T-cell (primary cell): ENCODE measurements around the gene NCAPD2. TPM values are rescaled to one million over a fixed set of nuclear protein-coding genes. Genes with fewer than 3 reads are reported as not detected.
A peak's percentile ranks its signal among the peaks of the same experiment; 100 is the strongest.
"Not testable (repeated sequence)": the region's sequence is repeated elsewhere in the genome, so short reads cannot be mapped to it uniquely, and the experiment has no call there.

ENCODE experiments used
- ATAC-seq, 4 experiments: fragments of 200-7000 bp in 3 of 4; fragments of 150-1000 bp in 1 of 4; cut with Tn5 transposase; replicated peaks in 1 of 4; 1 replicate in 3 of 4; 2 replicates in 1 of 4; pipeline ENCODE4 v1.10.0; 2021; ENCODE audit warnings: moderate library complexity in 3 of 4, mild to moderate bottlenecking in 2 of 4, moderate number of reproducible peaks in 1 of 4
- CTCF ChIA-PET, 2 donors: fragments of 300-600 bp; sonication (Branson Sonifier 250); formaldehyde crosslinking; loops; one replicate each; lab custom pipeline; 2022; ENCODE audit warnings: antibody characterized with exemption in 2 of 2; lab: Charles Lee
- POLR2A ChIA-PET, 2 donors: fragments of 300-600 bp; sonication (Branson Sonifier 250); formaldehyde crosslinking; loops; one replicate each; lab custom pipeline; 2022; ENCODE audit warnings: antibody characterized with exemption in 2 of 2; lab: Charles Lee
- DNase-seq, 35 experiments: peaks; one replicate each; pipeline versions ENCODE4 v3.0.0 to v3.0.0-alpha.2; 2013 to 2023
- H3K27ac ChIP-seq: one replicate; pipeline ENCODE4 v1.5.1; 2013; ENCODE audit warnings: low read length
- H3K27me3 ChIP-seq, 2 experiments: replicated peaks in 1 of 2; 1 replicate in 1 of 2; 2 replicates in 1 of 2; pipeline versions ENCODE4 v1.6.1 to v1.7.0; 2013; ENCODE audit warnings: low read length in 1 of 2, mixed read lengths in 1 of 2; ENCODE audit not compliant: control insufficient read depth in 2 of 2, insufficient read depth in 2 of 2; ENCODE audit errors: extremely low read depth in 1 of 2
- H3K36me3 ChIP-seq, 2 donors: 1 replicate in 1 of 2; 2 replicates in 1 of 2; pipeline versions ENCODE4 v1.6.1 to v1.7.0; 2013; ENCODE audit warnings: low read length in 1 of 2; ENCODE audit not compliant: control insufficient read depth in 2 of 2, insufficient read depth in 1 of 2; ENCODE audit errors: extremely low read depth in 1 of 2
- H3K4me1 ChIP-seq, 2 experiments: 1 replicate in 1 of 2; 2 replicates in 1 of 2; pipeline versions ENCODE4 v1.6.1 to v1.7.0; 2013; ENCODE audit warnings: low read length in 2 of 2, mixed read lengths in 1 of 2; ENCODE audit not compliant: insufficient read depth in 2 of 2, control insufficient read depth in 1 of 2; ENCODE audit errors: extremely low read depth in 1 of 2
- H3K4me3 ChIP-seq, 2 donors: 1 replicate in 1 of 2; 2 replicates in 1 of 2; pipeline versions ENCODE4 v1.5.1 to v1.7.0; 2013; ENCODE audit warnings: mild to moderate bottlenecking in 2 of 2, low read length in 1 of 2, moderate library complexity in 1 of 2; ENCODE audit not compliant: control insufficient read depth in 1 of 2; ENCODE audit errors: extremely low read depth in 1 of 2
- H3K9me3 ChIP-seq: 2 replicates; pipeline ENCODE4 v1.7.0; 2013
- H3K27ac Mint-ChIP-seq, 2 donors: one replicate each; pipeline ENCODE4 v1.8.0; 2020 to 2021; ENCODE audit warnings: mild to moderate bottlenecking in 2 of 2, mixed read lengths in 2 of 2
- H3K27me3 Mint-ChIP-seq, 2 donors: one replicate each; pipeline ENCODE4 v1.8.0; 2021 to 2022; ENCODE audit warnings: mixed read lengths in 2 of 2
- H3K36me3 Mint-ChIP-seq: one replicate; pipeline ENCODE4 v1.8.0; 2021; ENCODE audit warnings: mixed read lengths
- H3K4me1 Mint-ChIP-seq, 3 donors: one replicate each; pipeline ENCODE4 v1.8.0; 2020 to 2022; ENCODE audit warnings: mixed read lengths in 3 of 3, mild to moderate bottlenecking in 1 of 3
- H3K4me3 Mint-ChIP-seq, 3 donors: one replicate each; pipeline ENCODE4 v1.8.0; 2020 to 2022; ENCODE audit warnings: mild to moderate bottlenecking in 3 of 3, mixed read lengths in 3 of 3, moderate library complexity in 3 of 3
- H3K9me3 Mint-ChIP-seq, 3 donors: one replicate each; pipeline ENCODE4 v1.8.0; 2020 to 2022; ENCODE audit warnings: mixed read lengths in 3 of 3
- WGBS: methylation state at CpG from one replicate; pipeline ENCODE4 v1.1.5; 2013; ENCODE audit warnings: missing lambda C conversion rate; ENCODE audit not compliant: insufficient coverage; 5-methylcytosine and 5-hydroxymethylcytosine counted together
- total RNA-seq, 35 experiments: library from RNA in 6 of 35; stranded (reverse) in 6 of 35; fragments of 120-200 nt in 1 of 35; gene quantifications; one replicate each; pipeline versions ENCODE4 v1.2.1 to v1.2.4 and lab custom pipeline; 2013 to 2026

Gene NCAPD2
- total RNA-seq, 5 donors from 2014 or later (not counting 1 experiment from before 2014, with no cell fraction given), result 32.8 to 43.8 (median 40.7) TPM

DNA sequence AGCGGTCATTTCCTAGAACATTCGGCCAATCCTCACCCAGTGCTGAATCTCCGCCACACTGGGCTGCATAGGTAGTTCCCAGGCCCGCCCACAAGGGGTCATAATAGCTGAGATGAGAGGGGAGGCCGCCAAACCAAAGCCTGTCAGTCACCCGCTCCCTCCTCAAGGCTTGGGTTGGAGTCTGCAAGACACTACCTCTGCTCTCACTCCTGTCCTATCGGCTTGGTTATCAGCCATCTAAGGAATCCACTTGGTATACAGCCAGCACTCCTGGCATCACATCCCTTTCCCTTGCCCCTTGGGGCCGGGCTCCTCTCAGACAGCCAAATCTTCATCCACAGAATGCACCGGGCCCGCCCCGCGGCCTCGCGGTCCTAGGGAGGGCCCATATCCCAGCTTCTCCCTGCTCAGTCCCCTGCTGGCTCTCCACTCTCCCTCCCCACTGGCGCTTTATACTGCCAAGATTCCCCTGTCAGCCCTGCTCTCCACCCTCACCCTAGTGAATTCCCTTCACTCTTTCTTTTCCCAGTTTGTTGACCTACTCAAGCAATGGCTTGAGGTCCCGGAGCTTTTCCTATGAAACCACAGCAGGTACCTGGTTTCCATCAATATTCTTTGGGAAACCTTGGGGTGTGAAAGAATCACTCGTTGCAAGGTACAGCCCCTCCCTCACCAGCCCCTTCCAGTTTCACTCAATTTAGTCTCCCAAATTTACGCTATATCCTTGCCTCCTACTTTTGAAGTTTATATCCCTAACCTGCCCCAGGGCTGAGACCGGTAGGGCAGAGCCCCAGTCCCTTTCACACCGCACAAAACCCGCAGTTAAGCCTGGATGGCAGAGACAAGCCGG, 60.5 kb downstream of the NCAPD2 start:
- Histone ChIP-seq H3K36me3 (peaks cover 0 to 42% of the 10 kb centered on the region in 2 donors), H3K27ac (no peak overlapping the region), H3K4me3 (peak overlapping the region; percentile 70 to 81), H3K9me3 (no peaks in the 10 kb centered on the region), H3K27me3 (no peaks in the 10 kb centered on the region), H3K4me1 (peaks cover 15 to 69% of the 10 kb centered on the region in 2 experiments)
- Mint-ChIP-seq H3K27me3 (no peaks in the 10 kb centered on the region), H3K4me1 (peaks cover 50 to 59% (median 50%) of the 10 kb centered on the region in 3 donors), H3K4me3 (peak overlapping the region; percentile 89 to 93 (median 90)), H3K36me3 (peaks cover under 1% of the 10 kb centered on the region), H3K9me3 (no peaks in the 10 kb centered on the region), H3K27ac (peak overlapping the region; percentile 75 to 84)
- DNase-seq, result peak in 34 of 35 experiments; percentile 32 to 79 (median 59)
- WGBS, result 46% methylated on average over 16 of the region's 22 CpGs
- ATAC-seq, result peak; percentile 46 to 61 (median 58)
- ChIA-PET POLR2A (no interaction called here), CTCF (interaction anchor here (0.6 to 2.6 kb wide), 5 partner anchors 14 to 224 kb away, joined by 3 to 13 read pairs (median 5); partner anchors contain the start of gene NOP2 (in 1 of the 2))

- DNase-seq, result no peak
- ChIA-PET POLR2A (no interaction called here), CTCF (interaction anchor here (0.7 to 1.4 kb wide), 2 partner anchors 13 to 132 kb away, joined by 3 to 5 read pairs; partner anchors contain the start of gene NOP2 (in 1 of the 2))
- peaks cover 48 to 61% (median 50%) of the 10 kb centered on the region in 3 donors for H3K4me1 Mint-ChIP-seq
- peak overlapping the region; percentile 70 to 81 for H3K4me3 ChIP-seq
- peak in 2 of 4 experiments; percentile 3 to 16 for ATAC-seq
- peak overlapping the region; percentile 36 to 75 for H3K27ac Mint-ChIP-seq
- no peak overlapping the region for H3K27ac ChIP-seq
- H3K36me3 Mint-ChIP-seq, result peaks cover 9% of the 10 kb centered on the region
- H3K27me3 ChIP-seq, result no peaks in the 10 kb centered on the region
- peak overlapping the region; percentile 89 to 93 (median 91) for H3K4me3 Mint-ChIP-seq
- H3K9me3 ChIP-seq, result no peaks in the 10 kb centered on the region
- WGBS, result 4% methylated on average over 59 of the region's 61 CpGs
- H3K4me1 ChIP-seq, result peaks cover 15 to 66% of the 10 kb centered on the region in 2 experiments
- H3K27me3 Mint-ChIP-seq, result no peaks in the 10 kb centered on the region
- peaks cover 5 to 42% of the 10 kb centered on the region in 2 donors for H3K36me3 ChIP-seq
- H3K9me3 Mint-ChIP-seq, result no peaks in the 10 kb centered on the region
These were observed 61.3 kb downstream of the NCAPD2 start for GRCh38 chr12:6555018-6555691.

DNA sequence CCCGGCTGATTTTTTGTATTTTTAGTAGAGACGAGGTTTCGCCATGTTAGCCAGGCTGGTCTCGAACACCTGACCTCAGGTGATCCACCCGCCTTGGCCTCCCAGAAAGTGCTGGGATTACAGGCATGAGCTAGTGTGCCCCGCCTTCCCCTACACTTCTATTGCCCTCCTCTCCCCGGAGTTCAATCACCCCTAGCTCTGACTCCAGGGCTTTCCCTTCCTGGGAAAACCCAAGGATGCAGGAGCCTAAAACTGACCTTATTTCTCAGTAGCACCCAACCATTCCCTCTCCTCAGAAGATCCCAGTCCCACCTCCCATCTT, 62.6 kb downstream of the NCAPD2 start:
- WGBS, result 81% methylated on average over 3 of the region's 7 CpGs
- Mint-ChIP-seq H3K4me1 (peaks cover 46 to 58% (median 46%) of the 10 kb centered on the region in 3 donors), H3K36me3 (peaks cover 18% of the 10 kb centered on the region), H3K27ac (peak overlapping the region; percentile 78), H3K4me3 (peak overlapping the region; percentile 88 to 93 (median 91))
- not testable (repeated sequence) for ATAC-seq, DNase-seq, H3K9me3 Mint-ChIP-seq, H3K27me3 Mint-ChIP-seq, H3K27me3 ChIP-seq, H3K9me3 ChIP-seq, H3K27ac ChIP-seq
- CTCF ChIA-PET, result interaction anchor here (0.6 to 1.2 kb wide), 3 partner anchors 24 to 211 kb away, joined by 3 to 7 read pairs (median 4); no protein-coding TSS in a partner anchor
- POLR2A ChIA-PET, result interaction anchor here in 1 of 2 donors (0.7 kb wide), 1 partner anchor 17 kb away, joined by 6 read pairs; no protein-coding TSS in a partner anchor
- Histone ChIP-seq H3K36me3 (peaks cover 5 to 43% of the 10 kb centered on the region in 2 donors), H3K4me1 (peaks cover 15 to 57% of the 10 kb centered on the region in 2 experiments), H3K4me3 (peak overlapping the region in 1 of 2 donors; percentile 70)

DNA sequence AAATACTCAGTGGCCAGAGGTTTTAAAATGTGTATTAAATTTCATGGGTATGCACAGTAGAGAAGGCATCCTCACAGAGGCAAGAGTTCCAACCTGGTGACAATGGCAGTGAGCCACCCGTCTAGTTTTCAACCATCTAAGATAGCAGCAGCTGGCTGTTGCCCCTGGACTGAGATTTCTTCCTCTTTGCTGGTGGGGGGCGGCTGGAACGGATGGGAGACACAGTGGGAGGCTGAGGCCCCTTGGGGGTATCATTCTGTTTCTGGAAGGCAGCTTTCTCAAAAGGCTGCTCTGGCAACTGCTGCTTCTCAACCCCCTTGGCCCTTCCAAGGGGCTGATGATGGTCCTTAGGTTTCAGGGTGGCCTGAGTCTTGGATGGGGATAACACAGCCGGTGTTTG, 63.0 kb downstream of the NCAPD2 start:
- no peaks in the 10 kb centered on the region for H3K9me3 Mint-ChIP-seq
- ChIA-PET POLR2A (interaction anchor here (0.6 to 0.7 kb wide), 2 partner anchors 17 to 39 kb away, joined by 3 to 6 read pairs; no protein-coding TSS in a partner anchor), CTCF (interaction anchor here (0.6 to 1.3 kb wide), 5 partner anchors 21 to 210 kb away, joined by 3 to 7 read pairs (median 4); partner anchors contain the start of gene ZNF384 (in 1 of the 2))
- H3K4me3 Mint-ChIP-seq, result peak overlapping the region; percentile 88 to 93 (median 91)
- no peak for DNase-seq
- peaks cover 22% of the 10 kb centered on the region for H3K36me3 Mint-ChIP-seq
- Histone ChIP-seq H3K27me3 (no peaks in the 10 kb centered on the region), H3K36me3 (peaks cover 5 to 43% of the 10 kb centered on the region in 2 donors), H3K4me3 (no peak overlapping the region), H3K4me1 (peaks cover 15 to 53% of the 10 kb centered on the region in 2 experiments), H3K9me3 (no peaks in the 10 kb centered on the region), H3K27ac (no peak overlapping the region)
- peaks cover 42 to 55% (median 45%) of the 10 kb centered on the region in 3 donors for H3K4me1 Mint-ChIP-seq
- no peak for ATAC-seq
- no peaks in the 10 kb centered on the region for H3K27me3 Mint-ChIP-seq
- peak overlapping the region; percentile 78 for H3K27ac Mint-ChIP-seq
- WGBS, result 100% methylated on average over 1 of the region's 4 CpGs

GRCh38 chr12:6558014-6558760, 64.3 kb downstream of the NCAPD2 start:
- not testable (repeated sequence) for H3K4me3 Mint-ChIP-seq, H3K9me3 ChIP-seq, H3K27me3 ChIP-seq, H3K9me3 Mint-ChIP-seq, H3K27ac ChIP-seq, H3K27me3 Mint-ChIP-seq, H3K4me3 ChIP-seq
- ATAC-seq (peak in 1 of 4 experiments; percentile 28), DNase-seq (peak in 24 of 35 experiments; percentile 33 to 81 (median 48))
- CTCF ChIA-PET, result interaction anchor here (0.6 to 1.3 kb wide), 15 partner anchors 7 to 460 kb away, joined by 3 to 12 read pairs (median 4); partner anchors contain the start of genes C12orf57 (in 1 of the 2), CD4 (in 1 of the 2), LPCAT3 (in 1 of the 2) and RNU7-1 (in 1 of the 2)
- Mint-ChIP-seq H3K4me1 (peaks cover 28 to 46% (median 39%) of the 10 kb centered on the region in 3 donors), H3K27ac (peak overlapping the region; percentile 65 to 66), H3K36me3 (peaks cover 30% of the 10 kb centered on the region)
- POLR2A ChIA-PET, result interaction anchor here in 1 of 2 donors (0.6 to 0.7 kb wide), 2 partner anchors 37 to 93 kb away, joined by 3 to 8 read pairs; no protein-coding TSS in a partner anchor
- Histone ChIP-seq H3K4me1 (peaks cover 13 to 47% of the 10 kb centered on the region in 2 experiments), H3K36me3 (peaks cover 5 to 47% of the 10 kb centered on the region in 2 donors)
- no CpG with 5 or more reads among the region's 14 CpGs for WGBS
